ENCODE results near the gene NRG2. TPM values are rescaled to one million over a fixed set of nuclear protein-coding genes. Genes with fewer than 3 reads are reported as not detected.

NRG2 gene
- total RNA-seq, 1 experiment from 2014 or later: 0.91 TPM

DNA sequence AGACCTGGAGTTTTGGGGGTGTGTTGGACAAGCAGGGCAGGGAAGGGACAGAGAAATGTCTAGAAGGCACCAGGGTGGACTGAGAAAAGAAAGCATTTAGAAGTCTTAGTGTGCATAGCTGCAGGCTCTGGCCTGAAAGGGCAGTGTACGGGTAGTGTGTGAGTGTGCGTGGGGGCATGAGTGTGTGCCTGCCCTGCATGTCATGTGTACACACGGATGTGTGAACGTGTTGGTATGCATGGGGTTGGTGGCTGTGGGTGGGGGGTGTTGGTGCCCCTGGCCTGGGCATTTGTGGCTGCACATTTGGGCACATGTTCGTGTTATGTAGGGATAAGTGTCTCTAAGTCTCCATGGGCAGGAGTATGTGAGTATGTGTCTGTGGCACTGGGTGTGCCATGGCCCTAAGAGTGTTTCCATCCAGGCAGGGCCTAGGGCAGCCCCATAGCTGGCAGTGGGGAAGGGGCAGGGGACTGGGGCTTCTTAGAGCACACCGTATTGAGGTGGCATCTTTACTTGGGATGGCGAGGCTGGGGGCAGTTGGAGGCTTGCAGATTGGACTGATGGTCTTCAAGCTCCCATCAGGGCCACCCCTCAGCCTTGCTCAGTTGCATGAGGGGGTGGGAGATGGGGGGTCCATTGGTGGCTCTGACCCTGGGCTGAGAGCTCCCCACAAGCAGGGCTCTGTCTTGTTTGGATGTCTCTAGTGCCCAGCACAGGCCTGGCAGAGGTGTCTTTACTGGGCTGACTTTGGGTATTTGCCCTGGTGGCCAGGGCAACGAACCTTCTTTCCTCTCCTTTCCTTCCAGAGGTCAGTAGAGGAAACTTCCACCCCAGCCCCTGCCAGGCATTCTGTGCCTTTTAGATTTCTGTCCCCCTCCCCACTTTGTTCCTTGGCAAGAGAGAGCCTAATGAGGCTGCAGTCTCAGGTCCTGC lies 232.5 kb downstream of the NRG2 start:
- intact Hi-C loops (cut with micrococcal nuclease): no loop called here
- CTCF ChIA-PET: no interaction called here
- no peak for ATAC-seq
- Histone ChIP-seq H3K4me3 (replicated peaks in 1 of 2; ENCODE audit: low read depth in 1 of 2, low read length in 2 of 2) (no peak overlapping the region), H3K4me2 (ENCODE audit: low read length) (no peak overlapping the region), H3K9me2 (ENCODE audit: insufficient read depth) (no peaks in the 10 kb centered on the region), H3K27ac (ENCODE audit: low read depth, low read length) (no peak overlapping the region), H3K79me2 (ENCODE audit: insufficient read depth, low read length) (no peaks in the 10 kb centered on the region), H3K9ac (ENCODE audit: low read length) (no peak overlapping the region), H4K20me1 (ENCODE audit: insufficient read depth) (no peaks in the 10 kb centered on the region), H3K4me1 (ENCODE audit: control insufficient read depth in 1 of 2, insufficient read depth in 2 of 2, low read length in 2 of 2) (no peaks in the 10 kb centered on the region), H3K9me3 (ENCODE audit: control insufficient read depth in 1 of 2, insufficient read depth in 1 of 2, low read depth in 1 of 2, low read length in 2 of 2) (no peaks in the 10 kb centered on the region), H3K36me3 (ENCODE audit: control insufficient read depth in 1 of 2, insufficient read depth in 2 of 2, low read length in 2 of 2) (no peaks in the 10 kb centered on the region), H3K27me3 (ENCODE audit: insufficient read depth, low read length) (peaks cover 3% of the 10 kb centered on the region; the same call in 1 of the 2 replicates), H2AFZ (ENCODE audit: low read depth, low read length, poor library complexity, severe bottlenecking) (no peak overlapping the region)
- TF ChIP-seq SRF (IDR thresholded peaks at IDR 0.05; ENCODE audit: low read depth): no peak
- TF ChIP-seq POLR2AphosphoS5 (IDR thresholded peaks at IDR 0.05; ENCODE audit: low read depth, low read length): no peak
- TF ChIP-seq CEBPB (IDR thresholded peaks at IDR 0.05; ENCODE audit: low read depth): no peak
- TF ChIP-seq ZBTB33 (IDR thresholded peaks at IDR 0.05; ENCODE audit: extremely low read depth, insufficient replicate concordance, low read length): no peak
- no peak for TF ChIP-seq ELF1 (IDR thresholded peaks at IDR 0.05; ENCODE audit: borderline replicate concordance, low read depth)
- no peak for TF ChIP-seq CBX3 (IDR thresholded peaks at IDR 0.05; ENCODE audit: low read depth)
- no peak for TF ChIP-seq EZH2 (IDR thresholded peaks at IDR 0.05)
- TF ChIP-seq SIN3A (IDR thresholded peaks at IDR 0.05; ENCODE audit: low read depth): no peak
- no peak for TF ChIP-seq JUND (IDR thresholded peaks at IDR 0.05)
- no peak for TF ChIP-seq ZFX (IDR thresholded peaks at IDR 0.05)
- TF ChIP-seq FOSL1 (IDR thresholded peaks at IDR 0.05; ENCODE audit: low read depth): no peak
- RAD21 ChIA-PET (ENCODE audit: low non-redundant PET in 1 of 2, low total read pairs in 2 of 2, uncharacterized antibody in 2 of 2, unreplicated experiment in 2 of 2): no interaction called here
- POLR2A ChIA-PET: no interaction called here
- DNase-seq (ENCODE audit: low read depth, low spot score): no peak
- no TSS peak for BruUV-seq (replicated peaks)
